ENCODE results near the gene GALK1. TPM values are rescaled to one million over a fixed set of nuclear protein-coding genes. Genes with fewer than 3 reads are reported as not detected.

GALK1 gene
- total RNA-seq, 1 experiment from 2014 or later: 43.4 TPM

DNA sequence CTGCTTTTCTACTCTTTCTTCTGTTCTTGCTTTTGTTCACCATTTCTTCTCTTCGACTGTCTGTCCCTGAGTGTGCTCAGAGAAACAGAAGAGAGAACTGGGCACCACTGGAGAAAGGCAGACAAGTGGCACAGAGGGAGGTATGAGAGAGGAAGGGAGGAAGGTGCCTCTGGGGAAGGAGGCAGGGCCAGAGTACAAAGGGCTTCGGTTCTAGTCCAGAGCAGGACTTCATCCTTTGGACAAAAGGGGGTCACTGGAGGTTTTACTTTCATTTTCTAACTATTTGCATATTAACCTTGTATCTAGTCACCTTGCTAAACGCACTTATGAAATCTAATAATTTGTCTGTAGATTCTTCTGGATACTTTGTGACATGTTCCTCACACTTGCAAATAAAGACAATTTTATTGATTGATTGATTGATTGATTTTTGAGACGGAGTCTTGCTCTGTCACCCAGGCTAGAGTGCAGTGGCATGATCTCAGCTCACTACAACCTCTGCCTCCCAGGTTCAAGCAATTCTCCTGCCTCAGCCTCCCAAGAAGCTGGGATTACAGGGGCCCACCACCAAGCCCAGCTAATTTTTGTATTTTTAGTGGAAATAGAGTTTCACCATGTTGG is 30.2 kb downstream of the GALK1 start:
- DNase-seq: peak; percentile 41
- H3K4me3 ChIP-seq (ENCODE audit: insufficient read depth, low read depth, low read length): no peak overlapping the region
- H3K27me3 ChIP-seq (ENCODE audit: control insufficient read depth, insufficient read depth, low read length): no peaks in the 10 kb centered on the region
- no peaks in the 10 kb centered on the region for H3K36me3 ChIP-seq (replicated peaks; ENCODE audit: control insufficient read depth, insufficient read depth, low read length)

DNA sequence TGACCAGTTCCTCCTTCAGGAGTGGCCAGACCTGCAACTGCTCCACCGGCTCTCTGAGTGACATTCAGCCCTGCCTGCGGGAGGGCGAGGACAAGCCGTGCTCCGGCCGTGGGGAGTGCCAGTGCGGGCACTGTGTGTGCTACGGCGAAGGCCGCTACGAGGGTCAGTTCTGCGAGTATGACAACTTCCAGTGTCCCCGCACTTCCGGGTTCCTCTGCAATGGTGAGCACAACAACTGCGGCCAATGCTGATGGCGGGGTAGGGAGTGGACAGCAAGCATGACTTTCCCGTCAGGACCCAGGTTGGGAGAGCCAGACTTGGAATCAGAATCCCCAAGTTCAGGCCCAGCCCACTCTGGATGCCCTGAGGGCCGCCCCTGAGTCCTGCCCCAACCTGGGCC is 31.5 kb downstream of the GALK1 start:
- H3K36me3 ChIP-seq (replicated peaks; ENCODE audit: control insufficient read depth, insufficient read depth, low read length): no peaks in the 10 kb centered on the region
- no peak overlapping the region for H3K4me3 ChIP-seq (ENCODE audit: insufficient read depth, low read depth, low read length)
- DNase-seq: peak; percentile 51
- H3K27me3 ChIP-seq (ENCODE audit: control insufficient read depth, insufficient read depth, low read length): no peaks in the 10 kb centered on the region

DNA sequence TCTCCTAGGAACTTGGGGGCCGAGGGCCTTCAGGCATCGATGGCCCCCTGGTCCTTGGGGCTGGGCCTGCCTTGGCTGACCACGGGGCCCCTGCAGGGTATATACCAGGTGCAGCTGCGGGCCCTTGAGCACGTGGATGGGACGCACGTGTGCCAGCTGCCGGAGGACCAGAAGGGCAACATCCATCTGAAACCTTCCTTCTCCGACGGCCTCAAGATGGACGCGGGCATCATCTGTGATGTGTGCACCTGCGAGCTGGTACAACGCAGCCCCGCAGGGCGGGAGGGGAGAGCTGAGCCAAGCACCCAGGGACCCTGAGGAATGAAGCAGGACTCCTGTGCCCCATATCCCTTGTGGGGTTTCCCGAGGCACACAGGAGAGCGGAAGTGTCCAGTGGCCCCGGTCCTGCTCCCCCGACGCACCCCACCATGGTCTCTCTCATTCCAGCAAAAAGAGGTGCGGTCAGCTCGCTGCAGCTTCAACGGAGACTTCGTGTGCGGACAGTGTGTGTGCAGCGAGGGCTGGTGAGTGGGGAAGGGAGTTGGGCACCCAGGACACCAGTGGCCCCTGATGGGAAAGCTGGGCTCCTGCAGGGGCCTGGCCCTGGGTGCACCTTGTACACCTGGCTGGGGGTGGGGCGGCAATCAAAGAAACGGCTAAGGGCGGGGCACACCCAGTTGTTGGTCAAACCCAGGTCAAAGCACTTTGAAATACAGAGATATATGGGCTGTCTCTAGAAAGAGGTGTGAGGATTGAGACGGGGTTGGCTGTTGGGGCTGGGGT is 33.1 kb downstream of the GALK1 start:
- H3K36me3 ChIP-seq (replicated peaks; ENCODE audit: control insufficient read depth, insufficient read depth, low read length): no peaks in the 10 kb centered on the region
- no peak overlapping the region for H3K4me3 ChIP-seq (ENCODE audit: insufficient read depth, low read depth, low read length)
- H3K27me3 ChIP-seq (ENCODE audit: control insufficient read depth, insufficient read depth, low read length): no peaks in the 10 kb centered on the region
- peak; percentile 54 for DNase-seq

GRCh38 chr17:75731086-75731715 is 33.8 kb downstream of the GALK1 start:
- Histone ChIP-seq H3K36me3 (replicated peaks; ENCODE audit: control insufficient read depth, insufficient read depth, low read length) (no peaks in the 10 kb centered on the region), H3K27me3 (ENCODE audit: control insufficient read depth, insufficient read depth, low read length) (no peaks in the 10 kb centered on the region), H3K4me3 (ENCODE audit: insufficient read depth, low read depth, low read length) (no peak overlapping the region)
- peak; percentile 53 for DNase-seq

- DNase-seq: no peak
- Histone ChIP-seq H3K27me3 (ENCODE audit: control insufficient read depth, insufficient read depth, low read length) (no peaks in the 10 kb centered on the region), H3K36me3 (replicated peaks; ENCODE audit: control insufficient read depth, insufficient read depth, low read length) (no peaks in the 10 kb centered on the region), H3K4me3 (ENCODE audit: insufficient read depth, low read depth, low read length) (no peak overlapping the region)
Observed at GRCh38 chr17:75730065-75730464, 34.9 kb downstream of the GALK1 start.

DNA sequence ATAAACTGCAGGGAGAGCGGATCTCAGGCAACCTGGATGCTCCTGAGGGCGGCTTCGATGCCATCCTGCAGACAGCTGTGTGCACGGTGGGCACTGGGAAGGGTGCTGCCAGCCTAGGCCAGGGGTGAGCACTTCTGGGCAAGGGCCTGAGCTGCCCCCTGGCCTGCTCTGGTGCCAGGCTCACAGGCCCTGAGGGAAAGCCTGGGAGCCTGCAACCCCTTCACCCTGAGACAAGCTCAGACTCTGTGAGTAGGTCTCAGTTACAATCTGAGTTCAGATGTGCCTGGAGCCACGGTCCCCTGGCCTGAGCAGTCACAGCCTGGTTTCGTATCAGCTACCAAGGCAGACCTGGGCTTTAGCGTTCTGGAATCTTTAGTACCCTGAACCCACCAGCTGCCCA is 35.6 kb downstream of the GALK1 start:
- DNase-seq: no peak
- H3K27me3 ChIP-seq (ENCODE audit: control insufficient read depth, insufficient read depth, low read length): no peaks in the 10 kb centered on the region
- no peaks in the 10 kb centered on the region for H3K36me3 ChIP-seq (replicated peaks; ENCODE audit: control insufficient read depth, insufficient read depth, low read length)
- no peak overlapping the region for H3K4me3 ChIP-seq (ENCODE audit: insufficient read depth, low read depth, low read length)

- H3K27me3 ChIP-seq (ENCODE audit: control insufficient read depth, insufficient read depth, low read length): no peaks in the 10 kb centered on the region
Observed at GRCh38 chr17:75727391-75727790, 37.6 kb downstream of the GALK1 start.

GRCh38 chr17:75725504-75725903 is 39.5 kb downstream of the GALK1 start:
- H3K36me3 ChIP-seq (replicated peaks; ENCODE audit: control insufficient read depth, insufficient read depth, low read length): no peaks in the 10 kb centered on the region
- DNase-seq: no peak
- H3K27me3 ChIP-seq (ENCODE audit: control insufficient read depth, insufficient read depth, low read length): peaks cover 11% of the 10 kb centered on the region
- no peak overlapping the region for H3K4me3 ChIP-seq (ENCODE audit: insufficient read depth, low read depth, low read length)

More at GRCh38 chr17:75727391-75727790, 37.6 kb downstream of the GALK1 start:
- DNase-seq: no peak
- no peak overlapping the region for H3K4me3 ChIP-seq (ENCODE audit: insufficient read depth, low read depth, low read length)
- H3K36me3 ChIP-seq (replicated peaks; ENCODE audit: control insufficient read depth, insufficient read depth, low read length): no peaks in the 10 kb centered on the region

GRCh38 chr17:75724016-75725003 is 40.7 kb downstream of the GALK1 start:
- no peak overlapping the region for H3K4me3 ChIP-seq (ENCODE audit: insufficient read depth, low read depth, low read length)
- DNase-seq: no peak

DNA sequence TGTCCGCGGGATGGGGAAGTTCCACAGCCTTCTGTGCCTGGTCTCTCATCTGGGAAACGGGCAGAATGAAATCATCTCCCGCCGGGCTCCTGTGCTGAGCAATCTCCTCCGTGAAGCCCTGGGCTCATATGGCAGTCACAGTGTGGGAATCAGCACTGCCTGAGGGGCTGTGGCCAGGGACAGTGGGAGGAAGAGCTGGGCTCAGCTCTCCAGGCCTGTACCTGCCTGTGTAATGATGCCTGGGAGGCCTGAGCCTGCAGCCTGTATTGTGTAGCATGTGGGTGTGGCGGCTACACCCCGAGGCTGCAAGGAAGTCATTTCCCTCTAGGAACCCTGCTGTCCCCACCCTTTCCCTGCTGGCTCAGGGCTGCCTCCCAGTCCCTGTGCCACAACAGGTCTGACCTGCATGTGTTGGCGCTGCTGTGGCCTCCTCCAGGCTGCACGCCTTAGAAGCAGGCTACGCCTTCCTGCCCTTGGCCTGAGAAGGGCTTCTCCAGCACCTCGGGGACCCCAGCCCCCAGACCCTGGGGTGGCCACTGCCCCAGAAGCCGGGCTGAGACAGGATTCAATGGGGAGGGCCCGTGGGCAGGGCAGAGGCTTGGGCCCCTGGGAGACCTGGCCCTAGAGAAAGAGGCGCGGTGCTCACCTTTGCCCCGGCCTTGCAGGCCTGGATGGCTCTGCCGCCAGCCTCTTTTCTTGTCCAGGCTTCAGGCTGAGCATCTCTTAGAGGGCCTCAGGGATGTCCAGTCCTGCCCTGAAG is 41.6 kb downstream of the GALK1 start:
- no peak overlapping the region for H3K4me3 ChIP-seq (ENCODE audit: insufficient read depth, low read depth, low read length)
- H3K36me3 ChIP-seq (replicated peaks; ENCODE audit: control insufficient read depth, insufficient read depth, low read length): no peaks in the 10 kb centered on the region
- DNase-seq: no peak
- peaks cover 22% of the 10 kb centered on the region for H3K27me3 ChIP-seq (ENCODE audit: control insufficient read depth, insufficient read depth, low read length)

More at GRCh38 chr17:75724016-75725003, 40.7 kb downstream of the GALK1 start:
- Histone ChIP-seq H3K27me3 (ENCODE audit: control insufficient read depth, insufficient read depth, low read length) (peaks cover 21% of the 10 kb centered on the region), H3K36me3 (replicated peaks; ENCODE audit: control insufficient read depth, insufficient read depth, low read length) (no peaks in the 10 kb centered on the region)

GRCh38 chr17:75722542-75723095 is 42.4 kb downstream of the GALK1 start:
- DNase-seq: no peak
- H3K4me3 ChIP-seq (ENCODE audit: insufficient read depth, low read depth, low read length): no peak overlapping the region
- no peaks in the 10 kb centered on the region for H3K36me3 ChIP-seq (replicated peaks; ENCODE audit: control insufficient read depth, insufficient read depth, low read length)
- H3K27me3 ChIP-seq (ENCODE audit: control insufficient read depth, insufficient read depth, low read length): peaks cover 22% of the 10 kb centered on the region

DNA sequence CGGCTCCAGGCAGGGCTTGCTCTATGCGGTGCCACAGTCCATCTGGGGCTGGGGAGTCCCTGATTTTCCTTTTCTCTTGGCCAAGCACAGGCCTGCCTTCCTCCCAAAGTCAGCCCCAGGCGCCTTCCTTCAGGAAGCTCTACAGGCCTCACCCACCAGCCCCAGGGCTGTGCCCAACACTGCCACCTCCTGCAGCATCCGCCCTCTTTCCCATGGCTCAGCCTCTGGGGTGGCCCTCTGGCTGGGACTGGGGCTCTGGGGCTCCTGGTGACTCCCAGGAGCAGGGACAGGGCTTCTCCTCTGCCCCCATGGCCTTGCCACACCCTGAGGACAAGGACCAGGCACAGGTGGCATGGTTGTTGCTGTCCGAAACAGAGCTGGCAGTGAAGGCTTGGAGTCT is 42.9 kb downstream of the GALK1 start:
- peaks cover 22% of the 10 kb centered on the region for H3K27me3 ChIP-seq (ENCODE audit: control insufficient read depth, insufficient read depth, low read length)
- H3K36me3 ChIP-seq (replicated peaks; ENCODE audit: control insufficient read depth, insufficient read depth, low read length): no peaks in the 10 kb centered on the region
- DNase-seq: peak; percentile 63
- H3K4me3 ChIP-seq (ENCODE audit: insufficient read depth, low read depth, low read length): no peak overlapping the region

GRCh38 chr17:75721463-75722011 is 43.5 kb downstream of the GALK1 start:
- Histone ChIP-seq H3K4me3 (ENCODE audit: insufficient read depth, low read depth, low read length) (peak overlapping the region; percentile 49), H3K36me3 (replicated peaks; ENCODE audit: control insufficient read depth, insufficient read depth, low read length) (no peaks in the 10 kb centered on the region), H3K27me3 (ENCODE audit: control insufficient read depth, insufficient read depth, low read length) (peaks cover 22% of the 10 kb centered on the region)
- DNase-seq: no peak

Data from H7 (cell line).